ENCODE data around the gene KLC3. TPM values are rescaled to one million over a fixed set of nuclear protein-coding genes. Genes with fewer than 3 reads are reported as not detected.

Gene KLC3
- total RNA-seq, 1 experiment from 2014 or later: 4.8 TPM

- Histone ChIP-seq H4K5ac (ENCODE audit: insufficient read length, low read depth, low read length) (no peak overlapping the region), H2BK120ac (ENCODE audit: low read depth, low read length, poor library complexity, severe bottlenecking) (no peak overlapping the region), H3K27me3 (ENCODE audit: insufficient read depth, low read length) (no peaks in the 10 kb centered on the region; the same call in 1 of the 2 replicates), H3K4me1 (ENCODE audit: insufficient read depth, low read length) (no peaks in the 10 kb centered on the region), H4K20me1 (ENCODE audit: control insufficient read depth, insufficient read depth, insufficient read length) (no peaks in the 10 kb centered on the region), H4K91ac (ENCODE audit: insufficient read length, low read depth, low read length) (no peak overlapping the region), H4K8ac (replicated peaks; ENCODE audit: insufficient read length, low read depth, low read length) (no peak overlapping the region), H2AK5ac (ENCODE audit: insufficient read length, low read length) (no peak overlapping the region), H3K14ac (ENCODE audit: insufficient read depth, low read length) (no peak overlapping the region), H3K18ac (ENCODE audit: insufficient read length, low read depth, low read length) (no peak overlapping the region), H2BK15ac (ENCODE audit: low read depth, low read length) (no peak overlapping the region), H2BK5ac (ENCODE audit: insufficient read length, low read length) (no peak overlapping the region), H3K4ac (ENCODE audit: low read depth, low read length) (no peak overlapping the region), H3T11ph (ENCODE audit: low read length) (no peak overlapping the region), H2BK12ac (ENCODE audit: insufficient read length, low read depth, low read length) (no peak overlapping the region), H3K27ac (ENCODE audit: insufficient read length, low read depth, low read length) (no peak overlapping the region), H2BK20ac (ENCODE audit: low read depth, low read length, poor library complexity, severe bottlenecking) (no peak overlapping the region), H3K79me1 (ENCODE audit: insufficient read depth, low read depth, low read length, poor library complexity, severe bottlenecking) (no peaks in the 10 kb centered on the region), H2AFZ (ENCODE audit: low read length) (no peak overlapping the region), H3K23ac (ENCODE audit: insufficient read length, low read depth, low read length) (no peak overlapping the region), H3K79me2 (ENCODE audit: insufficient read depth, low read length) (no peaks in the 10 kb centered on the region), H3K56ac (ENCODE audit: insufficient read length, low read depth, low read length) (no peak overlapping the region), H3K4me2 (ENCODE audit: insufficient read depth, insufficient read length, low read length) (no peak overlapping the region), H3K23me2 (ENCODE audit: insufficient read length, low read depth, low read length, poor library complexity, severe bottlenecking) (no peaks in the 10 kb centered on the region), H3K9ac (ENCODE audit: extremely low read depth, insufficient read length, low read length) (no peak overlapping the region), H3K9me3 (ENCODE audit: control insufficient read depth, low read depth, low read length) (no peaks in the 10 kb centered on the region)
- H3K4me1 Mint-ChIP-seq: peaks cover 4 to 14% of the 10 kb centered on the region in 2 experiments
- no peak overlapping the region; a peak in 1 of 5 replicates for H3K4me3 Mint-ChIP-seq
- DNase-seq: no peak
- H3K36me3 Mint-ChIP-seq (ENCODE audit: insufficient read depth in 1 of 3, low read depth in 3 of 3): peaks cover 0 to 16% (median 0%) of the 10 kb centered on the region in 3 experiments; a peak in 3 of 7 replicates
- no peaks in the 10 kb centered on the region for H3K9me3 Mint-ChIP-seq
- TF ChIP-seq CTCF (conservative IDR thresholded peaks at IDR 0.05): no peak
- peaks cover 3% of the 10 kb centered on the region for H3K27me3 Mint-ChIP-seq (ENCODE audit: low read depth)
- peak overlapping the region in 1 of 3 experiments; percentile 66; a peak in 1 of 7 replicates for H3K27ac Mint-ChIP-seq
- WGBS (ENCODE audit: extremely low coverage, insufficient read length, low lambda C conversion rate): no CpG with 5 or more reads among the region's 21 CpGs
Observed at GRCh38 chr19:45391871-45392665, 51.5 kb downstream of the KLC3 start.

Measured in H9 (cell line).